ENCODE data around the gene ARMC8.

DNA sequence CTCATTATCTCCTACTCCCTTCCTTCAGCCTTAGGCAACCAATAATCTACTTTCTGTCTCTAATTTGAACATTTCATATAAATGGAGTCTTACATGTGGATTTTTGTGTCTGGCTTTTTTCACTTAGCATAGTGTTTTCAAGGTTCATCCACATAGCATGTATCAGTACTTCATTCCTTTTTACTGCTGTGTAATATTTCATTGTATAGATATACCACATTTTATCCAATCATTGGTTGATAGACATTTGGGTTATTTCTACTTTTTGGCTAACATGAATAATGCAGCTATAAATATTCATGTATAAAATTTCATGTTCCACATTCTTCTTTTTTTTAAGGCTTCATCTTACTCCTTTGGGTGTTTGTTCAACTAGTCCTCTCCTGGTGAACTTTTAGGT is 32.6 kb upstream of the ARMC8 start:
- TF ChIP-seq, protein P1, sequence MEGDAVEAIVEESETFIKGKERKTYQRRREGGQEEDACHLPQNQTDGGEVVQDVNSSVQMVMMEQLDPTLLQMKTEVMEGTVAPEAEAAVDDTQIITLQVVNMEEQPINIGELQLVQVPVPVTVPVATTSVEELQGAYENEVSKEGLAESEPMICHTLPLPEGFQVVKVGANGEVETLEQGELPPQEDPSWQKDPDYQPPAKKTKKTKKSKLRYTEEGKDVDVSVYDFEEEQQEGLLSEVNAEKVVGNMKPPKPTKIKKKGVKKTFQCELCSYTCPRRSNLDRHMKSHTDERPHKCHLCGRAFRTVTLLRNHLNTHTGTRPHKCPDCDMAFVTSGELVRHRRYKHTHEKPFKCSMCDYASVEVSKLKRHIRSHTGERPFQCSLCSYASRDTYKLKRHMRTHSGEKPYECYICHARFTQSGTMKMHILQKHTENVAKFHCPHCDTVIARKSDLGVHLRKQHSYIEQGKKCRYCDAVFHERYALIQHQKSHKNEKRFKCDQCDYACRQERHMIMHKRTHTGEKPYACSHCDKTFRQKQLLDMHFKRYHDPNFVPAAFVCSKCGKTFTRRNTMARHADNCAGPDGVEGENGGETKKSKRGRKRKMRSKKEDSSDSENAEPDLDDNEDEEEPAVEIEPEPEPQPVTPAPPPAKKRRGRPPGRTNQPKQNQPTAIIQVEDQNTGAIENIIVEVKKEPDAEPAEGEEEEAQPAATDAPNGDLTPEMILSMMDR (IDR thresholded peaks at IDR 0.05; ENCODE audit: insufficient read depth, low read length) = no peak
- TF ChIP-seq, protein P2, sequence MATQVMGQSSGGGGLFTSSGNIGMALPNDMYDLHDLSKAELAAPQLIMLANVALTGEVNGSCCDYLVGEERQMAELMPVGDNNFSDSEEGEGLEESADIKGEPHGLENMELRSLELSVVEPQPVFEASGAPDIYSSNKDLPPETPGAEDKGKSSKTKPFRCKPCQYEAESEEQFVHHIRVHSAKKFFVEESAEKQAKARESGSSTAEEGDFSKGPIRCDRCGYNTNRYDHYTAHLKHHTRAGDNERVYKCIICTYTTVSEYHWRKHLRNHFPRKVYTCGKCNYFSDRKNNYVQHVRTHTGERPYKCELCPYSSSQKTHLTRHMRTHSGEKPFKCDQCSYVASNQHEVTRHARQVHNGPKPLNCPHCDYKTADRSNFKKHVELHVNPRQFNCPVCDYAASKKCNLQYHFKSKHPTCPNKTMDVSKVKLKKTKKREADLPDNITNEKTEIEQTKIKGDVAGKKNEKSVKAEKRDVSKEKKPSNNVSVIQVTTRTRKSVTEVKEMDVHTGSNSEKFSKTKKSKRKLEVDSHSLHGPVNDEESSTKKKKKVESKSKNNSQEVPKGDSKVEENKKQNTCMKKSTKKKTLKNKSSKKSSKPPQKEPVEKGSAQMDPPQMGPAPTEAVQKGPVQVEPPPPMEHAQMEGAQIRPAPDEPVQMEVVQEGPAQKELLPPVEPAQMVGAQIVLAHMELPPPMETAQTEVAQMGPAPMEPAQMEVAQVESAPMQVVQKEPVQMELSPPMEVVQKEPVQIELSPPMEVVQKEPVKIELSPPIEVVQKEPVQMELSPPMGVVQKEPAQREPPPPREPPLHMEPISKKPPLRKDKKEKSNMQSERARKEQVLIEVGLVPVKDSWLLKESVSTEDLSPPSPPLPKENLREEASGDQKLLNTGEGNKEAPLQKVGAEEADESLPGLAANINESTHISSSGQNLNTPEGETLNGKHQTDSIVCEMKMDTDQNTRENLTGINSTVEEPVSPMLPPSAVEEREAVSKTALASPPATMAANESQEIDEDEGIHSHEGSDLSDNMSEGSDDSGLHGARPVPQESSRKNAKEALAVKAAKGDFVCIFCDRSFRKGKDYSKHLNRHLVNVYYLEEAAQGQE (IDR thresholded peaks at IDR 0.05; ENCODE audit: insufficient replicate concordance, low read depth) = no peak
- no peak for TF ChIP-seq POLR2AphosphoS5 (IDR thresholded peaks at IDR 0.05; ENCODE audit: low read depth)
- no peak for TF ChIP-seq GABPA (IDR thresholded peaks at IDR 0.05; ENCODE audit: low read depth)

Data from HL-60 (cell line).